ENCODE results near the gene SPRED1.
A peak's percentile ranks its signal among the peaks of the same experiment; 100 is the strongest.
"Not testable (repeated sequence)": the region's sequence is repeated elsewhere in the genome, so short reads cannot be mapped to it uniquely, and the experiment has no call there.

SPRED1 gene

DNA sequence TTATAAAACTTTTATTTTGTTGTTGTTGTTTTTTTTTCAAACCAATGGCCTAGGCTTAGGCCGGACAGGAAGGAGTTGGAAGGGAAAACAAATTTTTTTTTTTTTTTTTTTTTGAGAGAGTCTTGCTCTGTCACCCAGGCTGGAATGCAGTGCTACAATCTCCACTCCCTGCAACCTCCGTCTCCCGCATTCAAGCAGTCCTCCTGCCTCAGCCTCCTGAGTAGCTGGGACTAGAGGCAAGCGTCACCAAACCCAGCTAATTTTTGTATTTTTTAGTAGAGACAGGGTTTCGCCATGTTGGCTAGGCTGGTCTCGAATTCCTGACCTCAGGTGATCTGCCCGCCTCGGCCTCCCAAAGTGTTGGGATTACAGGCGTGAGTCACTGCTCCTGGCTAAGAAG, 15.6 kb upstream of the SPRED1 start:
- ATAC-seq = not testable (repeated sequence)

DNA sequence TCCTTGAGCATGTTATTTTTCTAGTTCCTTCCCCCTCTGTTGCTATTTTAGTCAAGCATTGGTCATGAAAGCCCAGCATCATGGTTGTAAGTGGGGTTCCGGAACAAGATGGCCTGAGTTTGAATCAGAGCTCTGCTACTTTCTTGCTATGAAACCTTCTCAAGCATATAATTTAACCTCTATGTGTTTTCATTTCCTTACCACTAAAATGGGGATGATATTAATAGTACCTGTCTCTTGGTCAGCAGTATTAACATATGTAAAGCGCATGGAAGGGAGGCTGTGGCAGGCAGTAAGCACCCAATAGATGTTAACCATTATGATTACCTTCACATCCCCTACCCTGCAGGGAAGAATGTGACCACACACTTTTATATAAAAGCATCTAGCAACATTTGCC, 14.3 kb upstream of the SPRED1 start:
- no peak for ATAC-seq

DNA sequence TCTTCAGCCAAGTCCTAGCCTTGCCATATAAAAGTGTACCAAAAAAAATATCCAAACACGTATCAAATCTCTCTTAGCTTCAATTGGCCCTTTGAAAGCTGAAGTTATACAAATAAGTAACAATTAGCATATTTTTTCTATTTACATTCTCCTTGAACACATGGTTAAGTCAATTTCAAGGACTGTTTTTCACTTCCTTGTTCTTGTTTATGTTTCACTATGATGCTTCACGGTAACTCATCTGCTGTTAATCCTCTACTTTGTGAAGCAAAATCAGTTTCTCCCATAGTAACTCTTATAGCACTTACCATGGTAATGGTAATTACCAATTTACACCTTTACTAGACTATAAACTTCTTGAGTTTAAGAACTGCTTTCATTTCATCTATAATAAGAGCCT, 10.6 kb upstream of the SPRED1 start:
- ATAC-seq = no peak

DNA sequence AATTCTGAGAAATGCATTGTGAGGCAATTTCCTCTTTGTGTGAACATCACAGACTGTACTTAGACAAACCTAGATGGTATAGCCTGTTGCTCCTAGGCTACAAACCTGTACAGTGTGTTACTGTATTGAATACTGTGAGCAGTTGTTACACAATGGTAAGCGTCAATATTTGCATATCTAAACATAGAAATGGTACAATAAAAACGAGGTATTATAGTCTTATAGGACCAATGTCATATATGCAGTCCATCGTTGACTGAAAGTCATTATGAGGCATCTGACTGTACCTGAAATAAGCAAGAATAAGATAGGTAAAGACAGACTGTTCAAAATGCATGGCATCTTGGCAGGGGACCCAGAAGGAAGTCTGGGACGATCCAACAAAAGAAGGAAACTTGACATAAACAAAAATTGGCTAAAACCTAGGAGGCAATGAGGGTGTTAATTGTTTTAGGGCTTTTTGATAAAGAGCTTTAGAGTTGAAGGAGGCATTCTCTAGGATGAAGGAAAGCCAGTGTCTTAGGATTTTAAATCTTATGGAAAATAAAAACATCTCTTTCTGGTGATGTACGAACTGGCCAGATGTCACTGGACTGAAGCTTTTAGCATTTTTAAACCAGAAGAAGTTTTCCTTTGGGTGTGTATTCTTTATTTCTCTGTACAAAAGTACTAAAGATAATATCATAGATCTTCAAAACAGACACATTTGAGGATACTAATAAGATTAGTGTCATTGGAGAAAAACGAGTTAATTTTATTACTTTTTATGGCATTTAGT, 9.2 kb upstream of the SPRED1 start:
- ATAC-seq = no peak

DNA sequence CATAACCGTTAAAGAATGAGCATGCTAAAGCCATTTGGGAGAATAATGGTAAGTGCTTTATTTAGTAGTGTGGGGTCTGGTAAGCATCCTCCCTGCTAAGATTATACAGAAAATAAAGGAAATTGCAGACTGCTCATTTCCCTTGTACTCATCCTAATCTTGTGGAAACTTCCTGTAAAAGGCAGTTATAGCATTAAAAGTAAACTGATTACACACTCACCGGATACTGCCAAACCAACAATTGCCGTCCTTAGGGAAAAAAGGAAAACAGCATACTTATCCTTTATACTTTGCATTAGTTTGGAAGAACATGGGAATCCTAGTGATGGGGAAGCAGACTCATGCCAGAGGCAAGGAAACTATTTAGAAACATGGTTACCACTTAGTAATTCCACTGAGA, 5.3 kb upstream of the SPRED1 start:
- no peak for ATAC-seq

DNA sequence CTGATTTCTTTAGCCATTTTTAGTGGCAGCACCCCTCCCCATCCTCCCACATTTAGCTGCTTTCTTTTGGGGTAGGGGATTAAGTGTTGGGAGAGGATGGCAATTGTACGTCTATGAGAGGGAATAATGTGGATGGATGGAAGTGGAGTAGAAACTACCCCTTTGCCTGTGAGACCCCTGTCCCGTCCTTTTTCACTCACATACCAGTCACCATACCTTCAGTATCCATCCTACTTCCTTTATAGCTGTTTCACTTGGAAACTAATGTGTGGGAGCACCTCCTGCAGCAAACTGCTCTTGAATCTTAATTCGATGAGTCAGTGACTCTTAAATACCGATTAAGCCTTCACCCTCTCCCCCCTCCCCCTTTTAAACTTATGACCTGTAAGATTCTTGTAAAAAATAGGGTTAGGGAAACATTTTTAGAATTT, 730 bp downstream of the SPRED1 start:
- peak; percentile 19 to 24 for ATAC-seq

DNA sequence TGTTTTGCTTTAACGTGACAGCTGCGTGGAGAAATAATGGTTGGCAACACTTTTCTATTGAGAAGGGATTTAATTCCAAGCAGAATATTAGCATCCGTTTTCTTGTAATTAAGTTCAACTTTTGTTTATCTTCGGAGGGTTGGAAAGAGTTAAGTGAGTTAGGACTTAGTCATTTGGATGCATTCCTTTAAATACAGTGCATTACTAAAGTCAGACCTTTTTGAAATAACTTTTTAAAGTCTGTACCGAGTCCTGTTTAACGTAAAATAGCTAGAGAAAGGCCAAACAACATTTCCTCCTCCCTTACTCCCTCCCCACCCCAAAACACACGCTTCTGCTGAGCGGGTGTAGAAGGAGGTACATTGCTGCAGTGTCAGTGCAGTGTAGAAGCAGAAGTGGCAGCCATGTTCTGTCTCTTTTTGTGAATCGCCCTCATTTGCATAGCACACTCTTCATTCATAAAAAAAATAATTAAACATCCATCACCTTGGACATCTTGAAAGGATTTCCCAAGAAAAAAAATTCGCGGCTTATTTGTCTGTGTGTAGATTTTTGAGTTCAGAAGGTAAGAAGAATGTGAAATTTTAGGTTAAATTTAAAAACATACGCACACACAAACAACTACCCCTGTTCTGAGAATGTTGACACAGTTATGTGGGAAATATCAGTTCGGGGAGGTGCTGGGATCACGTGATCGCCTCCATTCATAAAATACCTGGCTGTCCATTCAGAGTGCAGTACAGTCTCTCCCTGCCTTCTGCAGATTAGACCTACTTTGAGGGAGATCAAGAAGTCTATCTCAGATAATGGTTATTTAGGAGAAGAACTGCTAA, 1.6 kb downstream of the SPRED1 start:
- ATAC-seq = peak; percentile 47 to 56

DNA sequence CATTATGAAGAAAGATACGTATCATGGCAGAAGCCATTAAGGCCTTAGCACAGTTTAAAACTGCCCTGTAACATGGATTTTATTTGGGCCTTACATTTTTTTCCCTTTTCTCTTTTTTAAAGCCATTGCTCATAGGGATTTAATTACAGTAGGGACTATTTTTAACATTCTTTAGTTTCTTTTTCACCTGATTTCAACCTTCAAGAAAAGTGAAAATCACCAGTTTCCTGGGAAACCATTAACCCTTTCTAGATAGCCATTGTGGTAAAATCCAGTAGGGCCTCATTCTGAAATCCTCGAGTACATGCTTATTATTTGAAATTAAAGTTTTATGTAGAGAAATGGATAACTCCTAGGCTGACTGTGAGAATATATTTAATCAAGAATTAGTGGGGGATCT, 3.1 kb downstream of the SPRED1 start:
- ATAC-seq = no peak

DNA sequence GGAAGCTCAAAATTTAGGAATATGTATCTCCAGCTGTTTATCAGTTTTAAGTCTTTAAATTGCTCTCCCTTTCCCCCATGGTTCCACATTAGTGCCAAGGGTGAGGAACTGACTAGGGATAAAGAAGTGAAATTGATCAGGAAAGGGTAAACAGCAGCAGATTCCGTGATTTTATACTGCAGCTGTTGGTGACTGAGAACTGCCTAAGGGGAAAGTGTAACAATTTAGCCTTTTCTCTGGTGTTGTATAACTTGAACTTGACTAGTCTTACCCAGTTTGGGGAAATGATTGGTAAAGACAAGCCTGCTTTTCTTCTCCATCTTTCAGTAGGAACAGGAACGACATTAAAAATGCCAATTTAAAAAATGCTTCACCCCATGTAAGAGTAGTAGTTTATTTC, 5.0 kb downstream of the SPRED1 start:
- no peak for ATAC-seq

DNA sequence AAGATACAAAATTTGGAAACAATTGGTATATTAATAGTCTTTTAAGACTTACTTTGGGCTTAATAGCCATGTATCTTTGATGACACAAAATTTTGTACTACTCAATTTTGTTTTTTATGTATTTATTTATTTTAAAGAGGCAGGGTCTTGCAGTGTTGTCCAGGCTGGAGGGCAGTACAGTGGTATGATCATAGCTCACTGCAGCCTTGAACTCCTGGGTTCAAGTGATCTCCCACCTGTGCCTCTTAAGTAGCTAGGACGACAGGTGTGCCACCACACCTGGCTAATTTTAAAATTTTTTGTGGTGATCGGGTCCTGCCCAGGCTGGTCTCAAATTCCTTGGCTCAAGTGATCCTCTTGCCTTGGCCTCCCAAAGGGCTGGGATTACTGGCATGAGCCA, 6.5 kb downstream of the SPRED1 start:
- ATAC-seq = no peak

DNA sequence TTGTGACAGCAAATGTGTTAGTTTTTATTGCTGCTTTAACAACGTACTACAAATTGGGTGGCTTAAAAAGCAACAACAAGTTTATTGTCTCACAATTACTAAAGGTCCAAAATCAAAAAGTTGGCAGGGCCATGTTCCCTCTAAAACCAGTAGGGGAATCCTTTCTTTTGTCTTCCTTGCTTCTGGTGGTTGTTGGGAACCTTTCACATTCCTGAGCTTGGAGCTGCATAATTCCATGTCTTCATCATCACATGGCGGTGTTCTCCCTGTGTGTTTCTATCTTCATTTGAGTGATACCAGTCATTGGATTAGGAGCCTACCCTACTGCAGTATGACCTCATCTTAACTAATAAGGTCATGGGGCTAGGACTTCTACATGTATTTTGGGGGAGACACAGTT, 7.4 kb downstream of the SPRED1 start:
- no peak for ATAC-seq

DNA sequence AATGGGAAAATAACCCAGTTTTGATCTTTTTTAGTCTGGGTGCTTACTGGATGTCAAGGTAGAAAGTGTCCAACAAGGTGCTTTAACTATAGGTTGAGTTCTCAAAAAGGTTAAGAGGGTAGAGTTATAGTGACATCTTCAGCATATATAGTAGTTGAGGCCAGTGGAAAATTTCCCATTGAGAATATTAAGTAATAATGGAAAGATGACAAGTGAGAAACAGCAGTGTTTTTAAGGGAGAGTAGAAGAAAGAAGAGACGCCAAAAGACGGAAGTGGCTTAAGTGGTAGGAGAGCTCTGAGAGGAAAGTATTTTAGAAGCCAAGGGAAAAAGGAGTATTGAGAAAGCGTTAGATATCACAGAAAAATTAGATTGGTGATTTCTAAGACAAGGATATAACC, 10.6 kb downstream of the SPRED1 start:
- ATAC-seq = no peak

DNA sequence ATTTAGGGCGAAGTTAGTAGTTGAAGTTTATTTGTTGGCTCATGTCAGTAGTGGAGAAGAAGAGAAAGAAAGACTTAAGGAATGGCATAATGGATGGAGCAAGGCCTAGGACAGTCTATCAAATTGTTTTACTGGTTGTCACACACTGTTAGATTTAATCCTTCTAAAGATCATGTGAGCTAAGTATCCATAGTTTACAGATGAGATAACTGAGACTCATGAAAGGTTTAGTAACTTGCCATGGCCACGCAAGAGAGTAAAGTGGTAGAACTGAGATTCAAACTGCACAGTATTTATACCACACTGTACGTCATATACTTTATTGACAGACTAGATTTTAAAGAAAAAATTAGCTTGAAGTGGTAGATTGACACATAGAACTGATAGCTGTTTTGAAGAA, 11.4 kb downstream of the SPRED1 start:
- no peak for ATAC-seq

DNA sequence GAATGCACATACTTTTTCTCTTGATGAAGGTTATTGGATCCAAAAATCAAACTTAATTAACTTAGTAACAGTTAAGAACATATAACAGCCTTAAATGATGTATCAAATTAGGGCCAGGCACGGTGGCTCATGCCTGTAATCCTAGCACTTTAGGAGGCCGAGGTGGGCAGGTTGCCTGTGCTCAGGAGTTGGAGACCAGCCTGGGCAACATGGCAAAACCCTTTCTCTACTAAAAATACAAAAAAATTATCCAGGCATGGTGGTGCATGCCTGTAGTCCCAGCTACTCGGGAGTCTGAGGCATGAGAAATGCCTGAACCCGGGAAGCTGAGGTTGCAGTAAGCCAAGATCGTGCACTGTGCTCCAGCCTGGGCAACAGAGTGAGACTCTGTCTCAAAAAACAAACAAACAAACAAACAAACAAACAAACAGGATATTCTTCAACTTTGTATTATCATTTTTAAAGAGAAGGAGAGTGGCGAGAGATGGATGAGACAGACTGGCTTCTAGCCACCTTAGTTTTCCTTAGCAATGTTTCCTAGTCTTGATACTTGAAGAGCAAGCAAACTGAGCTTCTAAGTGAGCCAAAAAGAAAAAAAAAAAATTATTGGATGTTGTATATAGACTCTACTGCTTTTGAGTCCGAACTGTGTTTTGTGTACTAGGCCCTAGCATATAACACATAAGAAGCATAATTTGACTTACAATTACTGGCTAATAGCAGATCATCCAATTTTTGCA, 13.8 kb downstream of the SPRED1 start:
- ATAC-seq = no peak

DNA sequence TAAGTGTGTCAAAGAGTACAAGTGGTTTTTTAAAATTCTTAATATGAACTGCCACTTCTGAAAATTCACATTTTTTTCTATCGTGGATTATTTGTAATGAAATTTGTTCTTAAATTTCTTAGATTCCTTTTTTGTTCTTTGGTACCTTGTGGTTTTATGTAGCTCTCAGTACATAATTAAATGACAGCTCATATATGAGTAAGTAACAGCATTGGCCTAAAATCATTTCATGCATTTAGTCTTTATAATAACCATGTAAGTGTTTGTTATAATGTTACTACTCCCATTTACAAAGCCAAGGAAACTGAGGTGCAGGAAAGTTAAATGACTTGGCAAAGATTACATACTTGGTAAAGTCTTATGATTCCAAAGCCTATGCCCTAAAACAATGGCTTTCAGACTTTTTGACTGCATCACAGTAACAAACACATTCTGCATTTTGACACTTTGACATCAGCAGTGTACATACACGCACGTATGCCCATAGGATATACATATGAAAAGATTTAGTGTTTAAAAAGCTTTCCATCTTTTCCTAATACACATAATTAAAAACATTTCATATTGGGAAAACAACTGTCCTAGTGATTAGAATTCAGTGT, 14.9 kb downstream of the SPRED1 start:
- no peak for ATAC-seq

DNA sequence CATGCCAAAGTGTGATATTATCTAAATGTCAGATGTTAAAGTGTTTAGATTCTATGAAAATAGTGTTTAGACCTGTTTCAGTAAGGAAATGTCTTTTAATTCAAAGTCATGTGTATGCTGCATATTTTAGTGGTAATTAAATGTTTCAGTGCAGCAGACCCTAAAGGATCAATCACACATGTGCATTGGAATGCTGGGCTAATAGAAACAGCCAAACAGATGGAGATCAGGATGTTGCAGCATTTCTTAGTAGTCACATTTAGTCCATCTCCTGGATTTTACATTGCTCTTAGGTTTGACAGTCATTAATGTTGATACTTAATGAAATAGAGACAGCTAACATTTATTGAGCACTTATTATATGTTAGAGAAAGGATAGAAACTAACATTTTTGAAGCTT, 18.5 kb downstream of the SPRED1 start:
- ATAC-seq = no peak

DNA sequence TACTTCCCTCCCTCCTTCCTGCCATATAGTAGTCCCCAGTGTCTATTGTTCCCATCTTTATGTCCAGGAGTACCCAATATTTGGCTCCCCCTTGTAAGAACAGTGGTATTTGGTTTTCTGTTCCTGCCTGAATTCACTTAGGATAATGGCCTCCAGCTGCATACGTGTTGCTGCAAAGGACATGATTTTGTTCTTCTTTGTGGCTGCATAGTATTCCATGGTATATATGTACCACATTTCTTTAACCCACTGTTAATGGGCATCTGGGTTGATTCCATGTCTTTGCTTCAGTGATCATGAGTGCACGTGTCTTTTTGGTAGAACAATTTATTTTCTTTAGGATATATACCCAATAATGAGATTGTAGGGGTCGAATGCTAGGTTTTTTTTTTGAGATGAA, 19.3 kb downstream of the SPRED1 start:
- ATAC-seq = no peak

DNA sequence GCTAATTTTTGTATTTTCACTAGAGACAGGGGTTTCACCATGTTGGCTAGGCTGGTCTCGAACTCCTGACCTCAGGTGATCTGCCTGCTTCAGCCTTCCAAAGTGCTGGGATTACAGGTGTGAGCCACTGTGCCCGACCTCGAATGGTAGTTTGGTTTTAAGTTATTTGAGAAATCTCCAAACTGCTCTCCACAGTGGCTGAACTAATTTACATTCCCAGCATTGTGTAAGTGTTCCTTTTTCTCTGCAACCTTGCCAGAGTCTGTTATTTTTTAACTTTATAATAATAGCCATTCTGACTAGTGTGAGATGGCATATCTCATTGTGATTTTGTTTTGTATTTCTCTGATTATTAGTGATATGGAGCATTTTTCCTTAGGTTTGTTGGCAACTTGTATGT, 19.8 kb downstream of the SPRED1 start:
- not testable (repeated sequence) for ATAC-seq

DNA sequence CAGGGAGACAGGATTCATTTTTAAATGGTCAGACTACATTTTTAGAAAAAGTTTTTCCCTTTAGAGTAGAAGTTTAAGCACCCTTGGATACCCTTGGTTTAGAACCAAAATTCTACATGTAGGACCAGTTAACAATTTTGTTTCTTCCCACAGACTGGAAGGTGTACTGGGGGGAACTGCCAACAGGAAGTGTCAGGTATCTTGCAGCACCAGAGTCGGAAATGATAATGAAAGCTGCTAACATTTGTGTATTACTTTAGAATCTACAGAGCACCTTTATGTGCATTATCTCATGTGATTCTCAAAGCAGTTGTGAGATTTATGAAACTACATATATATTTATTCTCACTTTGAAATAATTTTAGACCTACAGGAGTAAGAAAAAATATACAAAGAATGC, 21.5 kb downstream of the SPRED1 start:
- ATAC-seq = no peak

DNA sequence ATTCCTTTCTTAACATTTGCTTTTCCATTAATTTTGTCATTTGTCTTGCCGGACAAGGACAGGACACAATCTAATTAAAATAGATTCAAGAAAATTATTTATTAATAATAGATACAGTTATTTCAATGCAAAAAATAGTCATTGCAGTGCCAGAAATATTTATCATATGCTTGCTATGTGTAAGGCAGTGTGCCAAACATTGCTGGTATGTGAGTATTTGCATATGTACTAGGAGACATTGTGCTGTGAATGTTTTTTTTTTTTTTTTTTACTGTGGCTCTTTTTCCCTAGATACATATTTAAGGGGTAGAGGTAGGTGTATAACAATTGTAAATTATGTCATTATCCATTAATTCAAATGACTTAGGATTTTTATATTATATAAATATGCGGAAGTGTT, 23.3 kb downstream of the SPRED1 start:
- ATAC-seq = no peak

DNA sequence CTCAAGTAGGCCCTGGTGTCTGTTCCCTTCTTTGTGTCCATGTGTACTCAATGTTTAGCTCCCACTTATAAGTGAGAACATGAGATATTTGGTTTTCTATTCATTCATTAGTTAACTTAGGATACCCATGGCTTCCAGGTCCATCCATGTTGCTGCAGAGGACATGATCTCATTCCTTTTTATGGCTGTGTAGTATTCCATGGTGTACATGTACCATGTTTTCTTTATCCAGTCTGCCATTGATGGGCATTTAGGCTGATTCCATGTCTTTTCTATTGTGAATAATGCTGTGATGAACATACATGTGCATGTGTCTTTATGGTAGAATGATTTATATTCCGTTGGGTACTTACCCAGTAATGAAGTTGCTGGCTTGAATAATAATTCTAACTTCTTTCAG, 24.6 kb downstream of the SPRED1 start:
- not testable (repeated sequence) for ATAC-seq

DNA sequence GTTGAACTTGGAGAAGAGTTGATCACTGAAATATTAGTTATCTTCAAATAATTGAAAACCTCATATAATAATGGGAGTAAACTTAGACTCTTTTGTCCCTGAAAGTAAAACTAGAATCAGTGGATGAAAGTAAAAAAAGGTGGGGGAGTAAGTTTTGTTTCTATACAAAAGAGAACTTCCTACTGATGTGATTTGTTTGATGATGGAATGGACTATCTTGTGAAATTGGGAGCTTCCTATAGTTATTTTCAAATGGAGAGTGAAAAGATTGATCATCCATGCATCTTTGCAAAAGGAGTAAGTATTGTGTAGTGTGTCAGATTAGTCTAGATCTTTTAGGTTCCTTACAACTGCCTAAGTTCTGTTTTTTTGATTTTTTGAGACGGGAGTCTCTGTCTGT, 28.4 kb downstream of the SPRED1 start:
- no peak for ATAC-seq

DNA sequence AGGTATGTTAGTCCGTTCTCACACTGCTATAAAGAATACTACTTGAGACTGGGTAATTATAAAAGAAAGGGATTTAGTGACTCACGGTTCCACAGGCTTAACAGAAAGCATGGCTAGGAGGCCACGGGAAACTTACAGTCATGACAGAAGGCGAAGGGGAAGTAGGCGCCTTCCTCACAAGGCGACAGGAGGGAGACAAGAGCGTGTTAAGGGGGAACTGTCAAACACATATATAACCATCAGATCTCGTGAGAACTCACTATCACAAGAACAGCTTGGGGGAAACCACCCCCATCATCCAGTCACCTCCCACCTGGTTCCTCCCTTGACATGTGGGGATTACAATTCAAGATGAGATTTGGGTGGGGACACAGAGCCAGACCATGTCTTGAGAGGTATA, 30.4 kb downstream of the SPRED1 start:
- ATAC-seq = no peak

Data from activated CD4-positive, CD25-positive, alpha-beta regulatory T cell treated with anti-CD3 and anti-CD28 coated beads, Interleukin-2, amount 50 U/mL, for 24 hours (primary cell).